ENCODE measurements around the gene ASTL.
A peak's percentile ranks its signal among the peaks of the same experiment; 100 is the strongest.
"Not testable (repeated sequence)": the region's sequence is repeated elsewhere in the genome, so short reads cannot be mapped to it uniquely, and the experiment has no call there.

Gene ASTL

GRCh38 chr2:96138179-96139145 is at the start of gene ASTL:
TSS of gene ASTL (minus strand) at chr2:96138502. CDS start at chr2:96138436, 66 bp downstream.
- DNase-seq (ENCODE audit: low spot score) = peak; percentile 67

- no peak for DNase-seq (ENCODE audit: low spot score)
Measured at GRCh38 chr2:96186562-96186961, 48.3 kb upstream of the ASTL start.

- DNase-seq (ENCODE audit: low spot score) = no peak
Measured at GRCh38 chr2:96185516-96185915, 47.2 kb upstream of the ASTL start.

GRCh38 chr2:96184989-96185388 is 46.7 kb upstream of the ASTL start:
- DNase-seq (ENCODE audit: low spot score) = no peak

GRCh38 chr2:96184188-96184587 is 45.9 kb upstream of the ASTL start:
- no peak for DNase-seq (ENCODE audit: low spot score)

GRCh38 chr2:96181529-96181928 is 43.2 kb upstream of the ASTL start:
- DNase-seq (ENCODE audit: low spot score) = no peak

GRCh38 chr2:96180521-96180920 is 42.2 kb upstream of the ASTL start:
- DNase-seq (ENCODE audit: low spot score) = no peak

- no peak for DNase-seq (ENCODE audit: low spot score)
Measured at GRCh38 chr2:96180002-96180401, 41.7 kb upstream of the ASTL start.

GRCh38 chr2:96176661-96177060 is 38.4 kb upstream of the ASTL start:
- DNase-seq (ENCODE audit: low spot score) = no peak

- no peak for DNase-seq (ENCODE audit: low spot score)
Measured at GRCh38 chr2:96175951-96176350, 37.6 kb upstream of the ASTL start.

GRCh38 chr2:96174251-96175144 is 36.2 kb upstream of the ASTL start:
- peak; percentile 84 for DNase-seq (ENCODE audit: low spot score)

- DNase-seq (ENCODE audit: low spot score) = no peak
Measured at GRCh38 chr2:96171831-96172230, 33.5 kb upstream of the ASTL start.

- no peak for DNase-seq (ENCODE audit: low spot score)
Measured at GRCh38 chr2:96170626-96171025, 32.3 kb upstream of the ASTL start.

- DNase-seq (ENCODE audit: low spot score) = no peak
Measured at GRCh38 chr2:96169868-96170507, 31.7 kb upstream of the ASTL start.

- DNase-seq (ENCODE audit: low spot score) = no peak
Measured at GRCh38 chr2:96167407-96168013, 29.2 kb upstream of the ASTL start.

- peak; percentile 67 for DNase-seq (ENCODE audit: low spot score)
Measured at GRCh38 chr2:96164459-96165184, 26.3 kb upstream of the ASTL start.

- DNase-seq (ENCODE audit: low spot score) = no peak
Measured at GRCh38 chr2:96163768-96164429, 25.6 kb upstream of the ASTL start.

GRCh38 chr2:96163415-96163767 is 25.1 kb upstream of the ASTL start:
- DNase-seq (ENCODE audit: low spot score) = no peak

GRCh38 chr2:96161898-96162297 is 23.6 kb upstream of the ASTL start:
- no peak for DNase-seq (ENCODE audit: low spot score)

- DNase-seq (ENCODE audit: low spot score) = not testable (repeated sequence)
Measured at GRCh38 chr2:96160366-96160765, 22.1 kb upstream of the ASTL start.
